Frontal cortex (tissue), 4 donors: ENCODE results near the gene REXO1. TPM values are rescaled to one million over a fixed set of nuclear protein-coding genes. Genes with fewer than 3 reads are reported as not detected.
A peak's percentile ranks its signal among the peaks of the same experiment; 100 is the strongest.
"Not testable (repeated sequence)": the region's sequence is repeated elsewhere in the genome, so short reads cannot be mapped to it uniquely, and the experiment has no call there.

Experiments
- DNase-seq, 2 donors: peaks; one replicate each; pipeline ENCODE4 v3.0.0; 2012; ENCODE audit warnings: low spot score in 2 of 2
- FAIRE-seq: peaks from 2 replicates; lab custom pipeline; 2012; peaks lifted over from hg19 to GRCh38; lab: Jason Lieb, UNC
- total RNA-seq: library from RNA; depleted of rRNA; stranded (reverse); fragments of >200 nt; gene quantifications from one replicate; pipeline ENCODE4 v1.2.3, GENCODE V29; 2014
- donor health status: control.
- donor health status: control.
- donor health status: control.

Gene REXO1
- total RNA-seq, 1 donor from 2014 or later, result 5.3 TPM

DNA sequence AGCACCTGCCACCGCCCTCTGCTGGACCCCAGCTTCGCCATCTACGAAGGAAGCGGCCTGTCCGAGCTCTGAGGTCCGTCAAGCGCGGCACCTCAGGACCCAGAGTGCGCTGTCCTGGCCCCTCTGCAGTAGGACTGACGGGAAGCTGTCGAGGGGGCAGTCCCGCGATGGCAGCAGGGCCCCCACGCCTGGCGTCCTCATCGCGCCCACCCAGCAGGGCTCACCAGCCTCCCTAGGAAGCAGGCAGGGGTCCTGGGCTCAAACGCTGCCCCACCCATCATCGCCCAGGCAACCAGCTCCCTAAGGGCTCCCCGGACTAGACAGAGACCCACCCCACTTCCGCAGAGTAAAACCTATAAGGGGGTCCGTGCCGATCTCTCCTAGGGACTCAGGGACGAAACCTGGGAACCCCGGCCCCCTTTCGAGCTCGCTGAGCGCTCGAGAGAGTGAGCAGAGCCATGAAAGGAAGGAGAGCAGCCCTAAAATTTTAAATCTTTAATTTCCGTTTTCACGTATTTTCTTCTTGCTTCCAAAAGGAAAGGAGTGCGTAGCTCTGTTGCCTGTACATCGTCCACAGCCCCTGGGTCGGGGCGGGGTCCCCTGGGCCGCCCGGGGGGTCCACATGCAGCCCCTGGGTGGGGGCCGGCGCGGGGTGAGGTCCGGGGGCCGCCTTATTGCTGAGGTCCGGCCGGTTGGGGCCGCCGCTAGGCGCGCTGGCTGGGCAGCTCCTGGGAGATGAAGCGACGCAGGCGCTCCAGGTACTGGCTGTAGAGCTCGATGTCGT lies 28.4 kb upstream of the REXO1 start:
- not testable (repeated sequence) for FAIRE-seq
- peak in 1 of 2 donors; percentile 31 for DNase-seq

DNA sequence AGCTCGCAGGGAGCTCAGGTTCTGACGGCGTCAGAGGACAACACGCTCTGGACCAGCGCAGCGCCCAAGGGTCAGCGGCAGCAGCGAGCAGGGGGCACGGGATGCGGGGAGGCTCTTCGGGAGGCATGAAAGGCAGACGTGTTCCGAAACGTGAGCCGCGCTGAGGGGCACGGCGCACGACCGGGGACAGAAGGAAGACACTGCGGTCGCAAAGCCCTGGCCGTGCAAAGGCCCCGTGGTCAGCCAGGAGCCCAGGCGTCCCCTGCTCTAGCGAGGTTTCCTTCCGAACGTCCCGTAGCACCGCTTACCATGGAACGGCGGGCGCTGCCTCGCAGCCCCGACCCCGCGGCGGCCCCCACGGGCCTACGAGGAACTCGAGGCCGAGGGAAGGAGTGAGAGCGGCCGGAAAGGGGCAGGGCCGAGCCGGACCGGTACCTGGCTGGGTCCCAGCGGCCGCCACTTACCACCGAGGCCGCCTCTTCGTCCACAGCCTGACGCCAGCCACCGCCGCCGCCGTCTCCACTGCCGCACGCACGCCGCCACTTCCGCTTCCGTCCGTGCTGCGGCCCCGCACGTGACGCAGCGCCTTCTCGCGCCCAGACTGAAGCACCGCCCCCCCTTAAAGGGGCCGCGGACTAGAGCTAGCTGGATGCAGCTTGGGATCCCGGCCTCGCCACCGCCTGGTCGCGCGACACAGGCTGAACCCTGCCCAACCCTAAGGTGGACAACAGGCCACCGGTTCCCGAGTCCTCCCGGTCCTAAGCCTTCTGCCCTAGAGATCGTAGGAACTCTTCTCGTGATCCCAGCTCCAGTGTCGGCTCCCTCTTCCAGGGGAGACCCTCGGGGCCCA lies 27.6 kb upstream of the REXO1 start:
- FAIRE-seq (no peak), DNase-seq (peak; percentile 94 to 95)

DNA sequence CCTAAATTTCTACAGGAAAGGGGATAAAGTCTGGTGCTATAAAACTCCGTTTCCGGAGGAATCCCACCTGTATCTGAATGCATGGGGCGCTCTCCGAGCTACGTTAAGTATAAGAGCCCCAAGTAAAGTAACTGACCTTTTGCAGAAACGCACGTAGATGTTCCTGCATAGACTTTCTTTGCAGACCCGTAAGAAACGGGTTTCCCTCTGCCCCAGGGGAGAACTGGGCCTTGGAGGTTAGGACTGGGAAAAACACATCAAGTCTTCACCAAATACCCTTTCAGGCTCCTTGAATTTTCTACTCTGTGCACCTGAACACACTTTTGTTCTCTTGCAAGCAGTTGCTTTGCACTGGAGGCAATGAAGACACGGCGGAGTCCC lies 27.0 kb upstream of the REXO1 start:
- not testable (repeated sequence) for DNase-seq, FAIRE-seq

DNA sequence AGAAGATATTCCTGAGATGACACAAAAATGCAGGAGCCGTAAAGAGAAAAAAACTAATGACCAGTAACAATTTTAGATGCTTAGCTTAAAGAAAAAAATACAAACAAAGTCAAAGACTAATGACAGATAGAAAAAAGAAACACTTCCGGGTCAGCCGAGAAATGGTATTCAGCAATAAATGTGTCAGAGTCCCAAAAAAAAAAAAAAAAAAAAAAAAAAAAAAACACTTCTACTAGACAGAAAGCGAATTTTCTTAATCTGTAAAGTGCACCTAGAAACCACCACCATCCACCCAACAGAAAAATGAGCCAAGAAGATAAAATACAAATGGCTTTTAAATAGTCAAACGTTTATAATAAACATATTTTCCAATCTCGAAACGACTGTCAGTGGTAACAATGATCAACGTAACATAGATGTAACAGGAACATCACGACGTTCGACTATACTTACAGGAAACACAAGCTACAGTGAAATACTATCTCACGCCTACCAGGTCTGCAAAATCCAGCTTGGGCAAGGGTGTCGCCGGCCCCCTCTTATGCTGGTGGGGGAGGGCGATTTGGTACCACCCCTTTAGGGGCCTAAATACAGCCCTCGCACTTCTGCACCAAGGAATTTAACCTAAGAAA lies 26.4 kb upstream of the REXO1 start:
- peak; percentile 37 for FAIRE-seq

DNA sequence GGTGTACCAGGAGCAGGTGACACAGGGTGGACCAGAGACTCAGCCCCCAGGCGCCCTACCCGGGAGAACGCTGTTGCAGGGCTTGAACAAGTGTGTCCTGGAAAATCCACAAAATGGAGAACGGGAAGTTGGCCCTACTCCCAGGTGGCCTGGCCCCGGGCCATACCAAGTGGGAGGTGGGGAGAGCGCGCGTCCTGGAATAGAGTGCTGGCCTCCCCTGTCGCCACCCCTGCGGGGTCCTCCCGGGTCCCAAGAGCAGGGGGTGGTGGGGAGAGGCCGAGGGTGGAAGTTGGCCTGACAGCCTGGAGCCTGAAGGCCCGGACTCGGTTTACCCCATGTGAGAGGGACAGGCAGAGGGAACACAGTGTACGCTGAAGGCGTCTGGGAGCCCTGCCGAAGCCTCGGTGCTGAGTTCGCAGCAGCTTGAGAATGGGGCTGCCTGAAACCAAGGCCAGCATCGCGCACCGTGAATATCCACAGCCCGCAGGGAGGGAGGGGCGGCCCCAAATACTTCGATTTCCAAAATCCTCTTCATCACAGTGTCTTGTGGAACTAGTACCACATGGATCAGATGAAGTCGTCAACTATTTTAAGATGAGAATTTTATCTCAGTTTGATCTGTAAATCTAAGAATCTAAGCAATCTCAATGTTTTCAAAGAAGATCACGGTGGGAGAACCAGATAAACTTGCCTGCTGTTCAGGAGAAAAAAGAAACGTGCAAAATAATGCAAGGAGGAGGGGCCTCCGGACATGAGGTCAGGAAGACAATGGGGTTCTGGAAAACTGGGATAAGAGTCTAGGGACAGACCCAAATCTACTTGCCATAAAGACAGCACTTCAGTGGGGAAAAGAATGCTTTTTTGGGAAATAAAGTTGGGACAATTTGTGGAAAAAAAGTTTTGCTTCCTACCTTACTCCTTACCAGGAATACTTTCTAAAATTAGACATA lies 25.5 kb upstream of the REXO1 start:
- no peak for DNase-seq
- no peak for FAIRE-seq

More for the DNA sequence above, 26.4 kb upstream of the REXO1 start:
- DNase-seq, result no peak

DNA sequence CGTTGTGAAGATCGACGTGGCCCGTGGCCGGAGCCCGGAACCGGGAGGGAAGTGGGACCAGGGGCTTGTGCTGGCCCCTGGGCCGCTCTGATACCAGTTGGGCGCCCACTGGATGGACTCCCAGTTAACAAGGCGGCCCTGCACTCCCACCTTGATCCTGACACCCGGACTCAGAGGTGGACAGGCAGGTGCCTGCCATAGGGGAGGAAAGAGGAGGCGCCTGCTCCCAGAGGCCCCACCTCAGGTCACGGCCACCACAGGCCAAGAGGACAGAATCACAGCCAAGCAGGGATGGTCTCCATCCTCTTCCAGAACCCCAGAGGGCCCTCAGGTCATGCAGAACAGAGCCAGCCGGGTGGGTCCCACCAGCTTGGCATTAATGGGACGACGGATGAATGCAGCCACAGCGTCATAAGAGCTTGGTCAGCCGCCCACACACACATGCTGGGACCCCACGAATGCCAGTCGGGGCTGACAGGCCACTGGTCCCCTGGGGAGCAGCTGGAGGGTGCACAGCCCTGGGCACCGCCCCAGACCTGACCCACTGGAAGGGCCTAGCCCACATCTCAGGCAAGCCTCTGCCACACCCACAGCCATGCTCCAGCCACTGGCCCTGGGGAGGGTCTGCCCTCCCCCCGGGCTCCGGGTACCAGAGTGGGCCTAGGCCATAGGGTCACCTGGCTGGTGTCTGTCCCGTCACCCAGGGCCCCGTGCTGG lies 24.7 kb upstream of the REXO1 start:
- DNase-seq, result no peak
- no peak for FAIRE-seq

DNA sequence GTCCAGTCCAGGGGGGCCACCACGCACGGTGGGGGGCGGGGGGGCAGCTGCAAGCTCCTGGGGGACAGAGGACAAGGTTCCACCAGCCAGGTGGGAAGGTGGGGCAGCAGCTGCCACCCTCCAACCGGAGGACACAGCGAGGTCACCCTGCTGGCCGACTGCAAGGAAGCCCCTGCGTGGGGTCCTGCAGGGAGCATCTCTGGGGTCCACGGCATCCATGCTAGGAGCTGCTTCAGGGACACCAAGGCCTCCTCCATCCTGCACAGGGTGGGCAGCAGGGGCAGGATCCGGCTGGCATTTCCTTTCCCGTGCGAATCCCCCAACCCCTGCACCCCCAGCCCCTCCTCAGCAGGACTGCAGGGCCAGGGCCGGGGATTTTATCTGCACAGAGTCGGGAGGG lies 23.3 kb upstream of the REXO1 start:
- no peak for DNase-seq
- FAIRE-seq, result no peak

DNA sequence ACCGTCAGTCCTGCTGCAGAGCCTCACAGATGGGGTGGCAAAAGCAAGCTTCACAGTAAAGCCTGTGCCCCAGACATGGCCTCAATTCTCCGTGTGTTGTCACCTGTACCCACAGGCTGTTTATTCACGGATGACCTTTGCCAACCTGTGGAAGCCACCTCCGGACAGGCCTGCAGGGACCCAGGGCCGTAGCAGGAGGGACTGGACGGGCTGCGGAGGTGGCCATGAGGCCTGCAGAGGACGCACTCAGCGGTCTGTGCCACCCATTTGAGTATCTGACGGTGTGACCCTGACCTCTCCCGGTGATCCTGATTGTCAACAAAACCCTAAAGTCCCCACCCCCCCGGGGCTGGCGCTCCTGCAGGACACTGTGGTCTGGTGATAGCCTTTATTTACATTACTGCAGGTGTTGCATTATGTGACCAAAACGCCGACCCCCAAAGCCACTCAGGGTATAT lies 22.9 kb upstream of the REXO1 start:
- DNase-seq (no peak), FAIRE-seq (no peak)

DNA sequence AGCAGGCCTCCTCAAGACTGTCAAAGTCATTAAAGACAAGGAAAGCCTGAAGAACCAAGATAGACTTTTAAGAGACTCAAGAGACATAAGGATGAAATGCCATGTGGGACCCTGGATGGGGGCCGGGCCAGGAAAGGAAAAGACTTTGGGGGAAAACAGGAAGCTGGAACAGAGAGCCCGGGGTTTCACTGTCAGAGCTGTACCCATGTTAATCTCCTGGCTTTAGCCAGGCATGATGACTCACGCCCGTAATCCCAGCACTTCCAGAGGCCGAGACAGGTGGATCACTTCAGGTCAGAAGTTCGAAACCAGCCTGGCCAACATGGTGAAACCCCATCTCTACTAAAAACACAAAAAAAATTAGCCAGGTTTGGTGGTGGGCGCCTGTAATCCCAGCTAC lies 20.7 kb upstream of the REXO1 start:
- no peak for DNase-seq

DNA sequence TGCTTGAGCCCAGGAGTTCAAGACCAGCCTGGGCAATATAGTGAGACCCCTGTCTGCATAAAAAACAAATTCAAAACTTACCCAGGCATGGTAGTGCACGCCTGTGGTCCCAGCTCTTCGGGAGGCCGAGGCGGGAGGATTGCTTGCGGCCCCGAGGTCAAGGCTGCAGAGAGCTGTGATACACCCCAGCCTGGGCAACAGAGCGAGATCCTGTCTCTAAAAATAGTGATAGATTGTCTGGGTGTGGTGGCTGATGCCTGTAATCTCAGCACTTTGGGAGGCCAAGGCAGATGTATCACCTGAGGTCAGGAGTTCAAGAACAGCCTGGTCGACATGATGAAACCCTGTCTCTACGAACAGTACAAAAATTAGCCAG lies 19.1 kb upstream of the REXO1 start:
- FAIRE-seq (no peak), DNase-seq (no peak)

More for the DNA sequence above, 20.7 kb upstream of the REXO1 start:
- no peak for FAIRE-seq

DNA sequence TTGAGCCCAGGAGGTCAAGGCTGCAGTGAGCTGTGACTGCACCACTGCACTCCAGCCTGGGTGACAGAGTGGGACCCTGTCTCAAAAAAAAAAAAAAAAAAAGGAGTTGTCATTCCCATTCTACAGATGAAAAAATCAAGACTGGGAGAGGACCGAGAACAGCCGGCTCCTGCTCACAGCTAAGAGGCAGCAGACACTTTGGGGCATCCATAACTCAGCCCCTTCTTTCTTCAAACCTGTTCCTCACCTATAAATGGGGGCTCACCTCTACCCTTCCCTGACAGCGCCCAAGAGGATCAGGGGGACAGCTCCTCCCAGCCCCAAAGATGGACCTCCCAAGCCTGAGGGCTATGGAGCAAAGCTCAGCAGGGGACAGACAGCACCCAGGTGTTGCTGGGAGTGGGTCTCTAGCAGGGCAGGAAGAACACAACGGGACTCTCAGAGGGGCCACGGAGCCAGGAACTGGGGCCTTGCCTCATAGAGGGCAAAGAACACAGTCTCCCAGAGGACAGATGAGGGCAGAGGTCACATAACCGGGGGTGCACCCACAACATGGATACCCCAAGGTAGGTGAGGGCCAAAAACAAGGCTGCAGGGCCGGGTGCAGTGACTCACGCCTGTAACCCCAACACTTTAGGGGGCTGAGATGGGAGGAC lies 18.5 kb upstream of the REXO1 start:
- FAIRE-seq (no peak), DNase-seq (no peak)

DNA sequence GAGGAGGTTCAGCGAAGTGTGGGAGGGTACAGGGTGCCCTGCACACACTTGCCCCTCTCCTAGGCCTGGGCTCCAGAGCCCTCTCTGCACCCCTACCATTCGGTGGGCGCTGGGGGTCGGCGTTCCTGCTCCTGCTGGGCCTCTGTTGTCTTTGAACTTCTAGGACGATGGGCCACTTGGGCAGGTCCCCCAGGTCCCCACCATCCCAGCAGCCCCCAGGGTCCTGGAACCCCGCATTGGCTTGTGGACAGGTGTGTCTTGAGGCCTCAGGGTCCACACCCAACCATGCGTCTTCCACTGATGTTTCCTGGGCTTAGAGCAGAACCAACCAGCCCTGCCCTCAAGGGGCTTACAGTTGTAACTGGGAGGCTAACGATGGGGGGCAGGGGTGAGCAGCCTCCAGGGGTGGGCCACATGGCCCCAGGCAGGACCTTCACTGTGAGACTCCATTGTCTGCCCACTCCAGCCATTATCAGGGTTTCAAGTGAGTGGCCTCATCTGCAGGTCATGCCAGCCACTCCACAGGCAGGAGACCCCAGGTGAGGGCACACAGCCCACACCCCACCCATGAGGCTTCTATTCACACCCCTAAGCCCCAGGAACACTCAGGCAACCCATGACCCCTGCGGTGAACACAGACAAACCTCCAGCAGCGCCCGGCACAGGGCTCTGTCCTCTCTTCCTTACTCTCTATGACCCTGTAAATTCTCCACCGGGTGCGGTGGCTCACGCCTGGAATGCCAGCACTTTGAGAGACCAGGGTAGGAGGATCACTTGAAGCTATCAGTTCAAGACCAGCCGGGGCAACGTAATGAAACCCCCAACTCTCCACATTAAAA lies 17.1 kb upstream of the REXO1 start:
- DNase-seq (no peak), FAIRE-seq (no peak)

DNA sequence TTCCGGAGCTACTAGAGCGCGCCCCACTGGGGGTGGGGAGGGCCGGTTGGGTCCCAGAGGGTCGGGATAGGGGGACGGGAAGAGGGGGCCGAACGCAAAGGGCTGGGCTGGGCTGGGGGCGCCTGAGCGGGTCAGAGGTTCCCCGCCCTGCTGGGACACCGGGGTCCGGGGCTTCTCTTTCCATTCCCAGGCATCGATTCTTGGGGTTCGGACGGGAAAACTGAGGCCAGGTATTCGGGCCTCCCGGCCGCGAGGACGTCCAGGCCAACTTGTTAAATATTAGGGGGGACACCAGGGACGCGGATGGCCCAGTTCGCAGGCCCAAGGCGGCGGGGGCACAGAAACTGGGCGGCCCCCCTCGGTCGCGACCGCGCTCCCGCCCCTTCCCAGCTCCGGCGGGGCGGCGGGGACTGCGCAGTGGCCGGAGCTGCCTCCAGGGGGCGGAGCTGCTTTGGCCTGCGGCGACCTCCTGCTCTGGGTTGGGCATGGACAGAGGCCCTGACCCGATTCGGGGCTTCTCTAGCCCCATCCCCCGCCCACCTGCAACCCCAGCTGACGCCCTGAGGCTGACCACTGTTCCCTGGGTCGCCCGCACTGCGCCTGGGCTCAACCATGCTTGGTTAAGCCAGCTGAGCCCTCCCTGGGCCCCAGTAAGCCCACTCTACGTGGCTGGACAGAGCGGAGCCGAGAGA lies 16.3 kb upstream of the REXO1 start:
- FAIRE-seq (no peak), DNase-seq (peak; percentile 73 to 78)

DNA sequence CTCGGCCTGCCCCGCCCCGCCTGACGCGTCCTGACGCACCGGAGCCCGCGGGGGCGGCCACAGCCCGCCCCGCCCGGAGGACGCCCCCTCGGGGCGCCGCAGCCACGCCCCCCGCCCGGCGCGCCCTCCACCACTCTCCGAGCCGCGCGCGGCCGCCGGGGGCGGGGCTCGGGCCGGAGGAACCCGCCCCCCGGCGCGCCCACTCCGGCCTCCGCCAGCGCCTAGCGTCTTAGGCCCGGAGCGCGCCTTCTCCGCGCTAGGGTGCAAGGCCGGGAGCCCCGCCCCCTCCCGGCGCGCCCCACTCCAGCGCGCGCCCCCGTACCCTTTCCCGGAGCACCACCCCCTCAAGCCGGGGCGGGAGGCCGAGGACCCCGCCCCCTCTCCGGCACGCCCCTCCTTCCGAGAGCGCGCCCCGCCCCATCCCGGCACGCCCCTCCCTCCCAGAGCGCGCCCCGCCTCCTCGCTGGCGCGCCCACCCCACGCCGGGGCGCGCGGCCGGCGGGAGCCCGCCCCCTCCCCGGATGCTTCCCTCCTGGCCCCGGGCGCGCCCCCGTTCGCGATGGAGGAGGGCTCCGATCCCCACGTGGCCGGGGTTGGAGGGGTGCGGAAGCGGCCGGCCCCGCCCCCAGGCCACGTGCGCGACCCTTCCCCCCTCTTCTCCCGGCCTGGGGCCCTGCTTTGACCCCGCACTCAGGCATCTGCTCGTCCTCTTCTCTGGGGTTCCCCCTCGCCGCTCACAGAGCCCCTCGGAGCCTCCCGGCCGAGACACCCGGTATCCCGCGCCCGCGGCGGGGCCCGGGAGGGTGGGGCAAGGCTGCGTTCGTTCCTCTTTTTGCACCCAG lies 15.6 kb upstream of the REXO1 start:
- FAIRE-seq (no peak), DNase-seq (peak; percentile 96 to 98)

DNA sequence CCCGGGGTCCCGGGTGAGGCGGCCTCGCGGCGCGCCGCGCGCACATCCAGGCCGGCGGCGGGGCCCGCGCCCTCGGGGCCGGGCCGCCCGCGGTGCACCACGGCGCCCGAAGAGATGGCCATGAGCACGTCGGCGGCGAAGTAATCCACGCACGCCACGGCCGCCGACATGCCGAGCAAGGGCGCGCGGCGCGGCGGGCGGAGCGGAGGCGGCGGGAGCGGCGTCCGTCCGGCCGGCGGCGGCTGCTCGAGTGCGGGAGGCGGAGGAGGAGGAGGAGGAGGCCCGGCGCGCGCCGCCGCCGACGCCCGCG lies 15.0 kb upstream of the REXO1 start, which contains the start of gene KLF16:
Gene KLF16, minus strand, starts transcription at position 252 of the 310 bp plus-strand sequence. Its CDS starts 82 bp downstream, at position 170.
- no peak for FAIRE-seq
- DNase-seq, result no peak
